MM.1S (cell line): ENCODE measurements around the gene EVL.

Experiments used
- DNase-seq: peaks from one replicate; pipeline ENCODE4 v3.0.0-alpha.2; 2015
- H2AFZ ChIP-seq: fragments of 300-600 bp; sonication (generic); 2 replicates; pipeline ENCODE4 v1.6.0; 2016; ENCODE audit warnings: antibody characterized with exemption, low read length
- H3F3A ChIP-seq: fragments of 300-600 bp; sonication (generic); 2 replicates; pipeline ENCODE4 v1.6.1; 2016; ENCODE audit warnings: mild to moderate bottlenecking, antibody characterized with exemption, low read length, moderate library complexity, mixed read lengths; ENCODE audit not compliant: insufficient read depth
- H3K27ac ChIP-seq: fragments of 300-600 bp; sonication (generic); 2 replicates; pipeline ENCODE4 v1.5.1; 2016; ENCODE audit warnings: mild to moderate bottlenecking, low read length
- H3K27me3 ChIP-seq: fragments of 300-600 bp; sonication (generic); replicated peaks from 2 replicates; pipeline ENCODE4 v1.6.0; 2016; ENCODE audit warnings: low read length; ENCODE audit not compliant: insufficient read depth
- H3K36me3 ChIP-seq: fragments of 300-600 bp; sonication (generic); replicated peaks from 2 replicates; pipeline ENCODE4 v1.6.1; 2016; ENCODE audit warnings: mild to moderate bottlenecking, low read length, mixed read lengths; ENCODE audit not compliant: insufficient read depth
- H3K4me1 ChIP-seq: fragments of 300-600 bp; sonication (generic); 2 replicates; pipeline ENCODE4 v1.6.1; 2016; ENCODE audit warnings: low read length, mixed read lengths
- H3K4me2 ChIP-seq: fragments of 300-600 bp; sonication (generic); 2 replicates; pipeline ENCODE4 v1.6.0; 2016; ENCODE audit warnings: low read depth, low read length
- H3K4me3 ChIP-seq: fragments of 300-600 bp; sonication (generic); 2 replicates; pipeline ENCODE4 v1.5.1; 2016; ENCODE audit warnings: low read length, mixed read lengths
- H3K79me2 ChIP-seq: fragments of 300-600 bp; sonication (generic); 2 replicates; pipeline ENCODE4 v1.6.1; 2016; ENCODE audit warnings: mixed run types, low read length, mixed read lengths
- H3K9ac ChIP-seq: fragments of 300-600 bp; sonication (generic); 2 replicates; pipeline ENCODE4 v1.6.1; 2016; ENCODE audit warnings: low read length, mixed read lengths
- H3K9me2 ChIP-seq: fragments of 300-600 bp; sonication (generic); replicated peaks from 2 replicates; pipeline ENCODE4 v1.6.1; 2016; ENCODE audit warnings: mild to moderate bottlenecking, low read length, mixed read lengths; ENCODE audit not compliant: insufficient read depth
- H3K9me3 ChIP-seq: fragments of 300-600 bp; sonication (generic); replicated peaks from 2 replicates; pipeline ENCODE4 v1.6.1; 2016; ENCODE audit warnings: mild to moderate bottlenecking, low read length, mixed read lengths; ENCODE audit not compliant: insufficient read depth
- H4K20me1 ChIP-seq: fragments of 300-600 bp; sonication (generic); 2 replicates; pipeline ENCODE4 v1.6.1; 2016; ENCODE audit warnings: mild to moderate bottlenecking, low read length, moderate library complexity, mixed read lengths; ENCODE audit not compliant: insufficient read depth
- EZH2 ChIP-seq: fragments of 300-600 bp; sonication (generic); optimal IDR thresholded peaks from 2 replicates; pipeline ENCODE3; 2017; ENCODE audit warnings: low read depth, mild to moderate bottlenecking, antibody characterized with exemption, low read length, mixed read lengths
- EZH2phosphoT487 ChIP-seq: fragments of 300-600 bp; sonication (generic); IDR thresholded peaks from 2 replicates; pipeline ENCODE4 v1.6.1; 2018; ENCODE audit warnings: antibody characterized with exemption, low read length
- TF ChIP-seq, protein P1 (sequence below): fragments of 300-600 bp; sonication (generic); IDR thresholded peaks from 2 replicates; pipeline ENCODE4 v1.5.1; 2016; ENCODE audit warnings: antibody characterized with exemption, low read length, mixed read lengths

EVL gene

DNA sequence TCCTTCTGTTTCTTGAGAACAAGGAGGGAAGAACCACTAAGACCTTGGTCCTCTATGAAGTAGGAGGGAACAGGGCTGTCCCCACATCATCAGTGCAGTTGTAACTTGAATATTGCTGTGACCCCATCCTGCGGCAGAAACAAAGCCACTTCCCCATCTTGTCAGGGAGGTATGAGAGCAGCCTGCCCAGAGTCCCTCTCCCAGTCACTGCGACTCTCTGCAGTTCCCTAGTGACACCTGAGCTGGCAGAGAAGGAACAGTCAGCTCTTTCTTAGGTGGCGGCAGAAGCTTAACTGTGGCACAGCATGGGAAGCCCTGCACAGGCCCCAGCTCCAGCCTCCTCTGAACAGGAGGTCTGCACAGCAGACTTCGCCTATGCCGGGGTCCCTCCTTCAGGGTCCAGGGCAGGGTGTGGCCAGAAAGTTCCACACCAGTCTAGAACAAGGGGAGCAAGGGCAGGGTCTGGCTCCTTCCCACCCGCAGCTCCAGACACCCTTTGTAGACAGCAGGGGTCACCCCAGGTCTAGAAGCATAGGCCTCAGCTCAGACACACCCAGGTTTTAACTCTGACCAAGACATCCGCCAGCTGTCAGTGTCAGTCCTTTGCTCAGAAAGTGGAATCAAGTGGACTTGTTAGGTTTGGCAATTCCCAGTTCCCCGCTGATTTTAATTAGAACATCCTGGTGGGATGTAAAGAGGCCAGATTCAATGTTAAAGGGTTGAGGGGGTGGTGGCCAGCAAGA is 57.4 kb downstream of the EVL start:
- Histone ChIP-seq H3K9me2 (no peaks in the 10 kb centered on the region), H2AFZ (no peak overlapping the region), H4K20me1 (no peaks in the 10 kb centered on the region), H3K27me3 (no peaks in the 10 kb centered on the region), H3K9me3 (no peaks in the 10 kb centered on the region), H3K4me2 (no peak overlapping the region), H3K27ac (no peak overlapping the region), H3F3A (no peaks in the 10 kb centered on the region), H3K4me1 (no peaks in the 10 kb centered on the region), H3K79me2 (no peaks in the 10 kb centered on the region), H3K36me3 (no peaks in the 10 kb centered on the region), H3K4me3 (no peak overlapping the region), H3K9ac (no peak overlapping the region)
- DNase-seq: no peak
- TF ChIP-seq, protein P1, sequence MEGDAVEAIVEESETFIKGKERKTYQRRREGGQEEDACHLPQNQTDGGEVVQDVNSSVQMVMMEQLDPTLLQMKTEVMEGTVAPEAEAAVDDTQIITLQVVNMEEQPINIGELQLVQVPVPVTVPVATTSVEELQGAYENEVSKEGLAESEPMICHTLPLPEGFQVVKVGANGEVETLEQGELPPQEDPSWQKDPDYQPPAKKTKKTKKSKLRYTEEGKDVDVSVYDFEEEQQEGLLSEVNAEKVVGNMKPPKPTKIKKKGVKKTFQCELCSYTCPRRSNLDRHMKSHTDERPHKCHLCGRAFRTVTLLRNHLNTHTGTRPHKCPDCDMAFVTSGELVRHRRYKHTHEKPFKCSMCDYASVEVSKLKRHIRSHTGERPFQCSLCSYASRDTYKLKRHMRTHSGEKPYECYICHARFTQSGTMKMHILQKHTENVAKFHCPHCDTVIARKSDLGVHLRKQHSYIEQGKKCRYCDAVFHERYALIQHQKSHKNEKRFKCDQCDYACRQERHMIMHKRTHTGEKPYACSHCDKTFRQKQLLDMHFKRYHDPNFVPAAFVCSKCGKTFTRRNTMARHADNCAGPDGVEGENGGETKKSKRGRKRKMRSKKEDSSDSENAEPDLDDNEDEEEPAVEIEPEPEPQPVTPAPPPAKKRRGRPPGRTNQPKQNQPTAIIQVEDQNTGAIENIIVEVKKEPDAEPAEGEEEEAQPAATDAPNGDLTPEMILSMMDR: no peak
- no peak for TF ChIP-seq EZH2phosphoT487
- no peak for TF ChIP-seq EZH2

DNA sequence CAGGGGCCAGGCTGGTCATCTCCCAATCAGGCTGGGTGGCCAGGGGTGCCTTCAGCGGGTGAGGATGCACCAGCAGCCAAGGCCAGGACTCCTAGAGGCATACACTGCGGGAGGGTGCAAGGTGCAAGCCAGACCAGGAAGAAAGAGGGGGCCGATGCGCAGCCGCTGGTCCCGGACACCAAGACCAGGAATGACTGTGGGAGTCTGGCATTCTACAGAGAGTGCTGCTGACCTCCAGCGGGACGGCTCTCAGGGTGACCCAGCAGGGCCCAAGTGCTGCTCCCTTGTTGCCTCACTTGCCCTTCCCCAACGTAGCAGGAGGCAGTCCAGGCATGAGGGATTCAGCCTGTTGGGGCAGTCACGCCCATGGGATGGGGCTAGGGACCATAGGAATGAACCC is 58.4 kb downstream of the EVL start:
- H3K4me2 ChIP-seq: no peak overlapping the region

DNA sequence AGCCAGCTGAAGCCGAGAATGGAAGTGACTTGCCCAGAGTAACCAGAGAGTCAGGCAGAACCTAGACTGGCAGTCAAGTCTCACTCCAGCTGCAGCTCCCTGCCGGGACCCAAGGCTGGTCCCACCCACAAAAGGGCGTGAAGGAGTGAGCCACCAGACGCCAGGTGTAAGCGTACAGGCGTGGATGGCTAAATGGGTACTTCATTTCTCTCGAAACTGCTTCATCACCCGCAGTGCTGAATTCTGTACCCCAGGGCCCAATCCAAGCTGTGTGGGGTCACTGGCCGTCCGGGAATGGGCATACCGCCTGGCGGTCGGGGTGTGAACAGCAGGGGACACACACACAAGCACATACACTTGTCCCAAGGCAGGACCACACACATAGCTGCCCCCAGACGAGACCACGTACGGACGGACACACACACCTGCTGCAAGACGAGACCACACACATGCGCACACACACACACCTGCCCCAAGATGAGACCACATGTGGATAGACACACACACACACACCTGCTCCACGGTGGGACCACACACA is 59.4 kb downstream of the EVL start:
- Histone ChIP-seq H2AFZ (no peak overlapping the region), H4K20me1 (no peaks in the 10 kb centered on the region), H3K9ac (no peak overlapping the region), H3F3A (no peaks in the 10 kb centered on the region), H3K9me2 (no peaks in the 10 kb centered on the region), H3K9me3 (no peaks in the 10 kb centered on the region), H3K79me2 (no peaks in the 10 kb centered on the region), H3K27ac (no peak overlapping the region), H3K36me3 (no peaks in the 10 kb centered on the region), H3K4me1 (no peaks in the 10 kb centered on the region), H3K27me3 (no peaks in the 10 kb centered on the region), H3K4me2 (no peak overlapping the region), H3K4me3 (no peak overlapping the region)
- TF ChIP-seq, protein P1: no peak
- TF ChIP-seq EZH2: no peak
- no peak for TF ChIP-seq EZH2phosphoT487
- DNase-seq: no peak

More for the DNA sequence above, 58.4 kb downstream of the EVL start:
- Histone ChIP-seq H3K36me3 (no peaks in the 10 kb centered on the region), H3K4me3 (no peak overlapping the region), H3K27ac (no peak overlapping the region), H4K20me1 (no peaks in the 10 kb centered on the region), H2AFZ (no peak overlapping the region), H3F3A (no peaks in the 10 kb centered on the region), H3K9ac (no peak overlapping the region), H3K9me2 (no peaks in the 10 kb centered on the region), H3K79me2 (no peaks in the 10 kb centered on the region), H3K4me1 (no peaks in the 10 kb centered on the region), H3K9me3 (no peaks in the 10 kb centered on the region), H3K27me3 (no peaks in the 10 kb centered on the region)
- TF ChIP-seq, protein P1: no peak
- TF ChIP-seq EZH2phosphoT487 (no peak), EZH2 (no peak)
- DNase-seq: no peak
